Measurements from ENCODE around the gene THRAP3. TPM values are rescaled to one million over a fixed set of nuclear protein-coding genes. Genes with fewer than 3 reads are reported as not detected.
"Not testable (repeated sequence)": the region's sequence is repeated elsewhere in the genome, so short reads cannot be mapped to it uniquely, and the experiment has no call there.

Gene THRAP3
- total RNA-seq, 1 donor from 2014 or later = 34.8 TPM

DNA sequence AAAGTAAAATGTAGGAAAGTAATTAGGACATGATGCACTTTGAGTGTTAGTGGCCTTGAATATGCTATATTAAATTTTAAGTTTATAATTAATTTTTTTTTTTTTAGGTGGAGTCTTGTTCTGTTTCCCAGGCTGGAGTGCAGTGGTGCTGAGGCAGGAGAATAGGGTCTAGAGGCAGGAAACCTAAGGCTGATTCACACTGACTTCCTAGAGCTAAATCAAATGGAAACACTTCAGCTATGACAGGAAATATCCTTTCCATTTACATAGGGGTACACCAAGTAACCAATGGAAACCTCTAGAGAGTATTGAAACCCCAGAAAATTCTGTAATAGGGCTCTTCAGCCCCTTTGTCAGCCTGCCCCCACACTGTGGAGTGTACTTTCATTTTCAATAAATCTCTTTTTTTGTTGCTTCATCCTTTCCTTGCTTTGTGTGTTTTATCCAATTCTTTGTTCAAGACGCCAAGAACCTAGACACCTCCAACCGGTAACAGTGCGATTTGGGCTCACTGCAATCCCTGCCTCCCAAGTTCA lies 17.9 kb upstream of the THRAP3 start:
- no peak for ATAC-seq
- DNase-seq (ENCODE audit: low spot score) = no peak

DNA sequence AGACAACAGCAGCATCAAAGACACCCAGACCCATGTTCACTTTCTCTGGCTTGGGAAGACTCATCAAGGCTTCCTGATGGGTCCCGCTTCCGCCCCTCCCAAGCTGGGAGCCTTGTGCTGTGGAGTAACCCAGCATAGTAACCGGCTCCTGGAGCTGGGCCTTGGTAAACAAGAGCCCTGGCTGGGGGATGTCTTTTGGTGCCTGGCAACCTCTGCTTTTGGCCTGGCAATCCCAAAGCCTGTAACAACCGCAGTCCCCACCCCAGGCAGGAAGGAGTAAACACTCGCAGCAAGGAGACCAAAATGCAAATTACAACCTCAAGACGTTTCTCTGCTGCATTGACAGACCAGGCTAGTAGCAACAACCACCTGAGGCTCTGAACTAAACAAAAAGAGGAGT lies 16.9 kb upstream of the THRAP3 start:
- DNase-seq (ENCODE audit: low spot score) = peak; percentile 71
- ATAC-seq = peak; percentile 84

DNA sequence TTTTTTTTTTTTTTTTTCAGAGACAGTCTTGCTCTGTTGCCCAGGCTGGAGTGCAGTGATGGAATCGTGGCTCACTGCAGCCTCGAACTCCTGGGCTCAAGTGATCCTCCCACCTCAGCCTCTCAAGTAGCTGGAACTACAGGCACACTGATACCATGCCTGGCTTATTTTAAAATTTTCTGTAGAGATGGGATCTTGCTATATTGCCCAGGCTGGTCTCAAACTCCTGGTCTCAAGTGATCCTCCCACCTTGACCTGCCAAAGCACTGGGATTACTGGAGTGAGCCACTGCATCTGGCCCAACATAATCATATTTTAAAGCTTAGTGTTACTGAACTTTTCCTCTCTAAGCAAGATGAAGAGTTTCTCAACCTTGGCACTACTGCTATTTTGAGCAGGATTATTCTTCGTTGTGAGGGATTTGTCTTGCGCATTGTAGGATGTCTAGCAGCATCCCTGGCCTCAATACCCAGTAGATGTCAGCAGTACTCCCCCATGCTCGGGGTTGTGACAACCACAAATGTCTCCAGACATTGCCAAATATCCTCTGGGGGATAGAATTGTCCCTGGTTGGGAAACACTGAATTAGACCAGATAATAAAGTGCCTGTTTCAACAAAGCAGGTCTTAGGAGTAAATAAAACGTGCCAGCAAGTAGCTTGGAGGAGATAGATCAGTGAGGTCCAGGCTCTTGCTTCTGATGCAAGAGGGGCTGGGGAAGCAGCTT lies 15.1 kb upstream of the THRAP3 start:
- DNase-seq (ENCODE audit: low spot score) = no peak
- no peak for ATAC-seq

DNA sequence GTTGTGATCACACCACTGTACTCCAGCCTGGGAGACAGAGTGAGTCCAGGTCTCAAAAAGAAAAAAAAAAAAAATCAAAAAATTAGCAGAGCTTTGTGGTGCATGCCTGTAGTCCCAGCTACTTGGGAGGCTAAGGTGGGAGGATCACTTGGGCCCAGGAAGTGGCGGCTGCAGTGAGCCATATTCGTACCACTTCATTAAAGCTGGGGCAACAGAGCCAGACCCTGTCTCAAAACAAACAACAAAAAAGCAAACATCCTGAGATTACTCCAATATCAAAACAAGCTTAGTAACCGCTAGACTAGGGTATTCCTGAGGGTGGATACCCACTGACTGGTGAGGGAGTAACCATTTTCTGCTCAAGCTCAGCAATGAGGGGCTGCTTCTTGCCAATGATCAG lies 12.9 kb upstream of the THRAP3 start:
- ATAC-seq (no peak), DNase-seq (ENCODE audit: low spot score) (no peak)

DNA sequence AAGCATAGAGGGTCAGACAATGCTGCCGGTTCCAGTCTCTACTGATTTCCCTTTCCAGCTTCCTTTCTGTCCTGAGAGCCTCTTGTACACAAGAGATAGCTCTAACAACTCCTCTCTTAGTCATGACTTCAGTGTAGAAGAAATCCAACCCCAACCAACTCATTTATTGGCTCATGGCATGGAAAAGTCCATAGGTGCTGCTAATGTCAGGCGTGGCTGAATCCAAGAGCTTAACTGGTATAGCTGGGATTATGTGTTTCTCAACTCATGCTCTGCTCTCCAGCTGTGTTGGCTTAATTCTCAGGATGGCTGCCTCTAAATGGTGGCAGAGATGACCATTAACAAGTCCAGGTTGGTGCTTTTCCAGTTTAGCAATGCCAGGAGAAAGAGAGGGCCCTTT lies 12.4 kb upstream of the THRAP3 start:
- DNase-seq (ENCODE audit: low spot score) (no peak), ATAC-seq (no peak)

DNA sequence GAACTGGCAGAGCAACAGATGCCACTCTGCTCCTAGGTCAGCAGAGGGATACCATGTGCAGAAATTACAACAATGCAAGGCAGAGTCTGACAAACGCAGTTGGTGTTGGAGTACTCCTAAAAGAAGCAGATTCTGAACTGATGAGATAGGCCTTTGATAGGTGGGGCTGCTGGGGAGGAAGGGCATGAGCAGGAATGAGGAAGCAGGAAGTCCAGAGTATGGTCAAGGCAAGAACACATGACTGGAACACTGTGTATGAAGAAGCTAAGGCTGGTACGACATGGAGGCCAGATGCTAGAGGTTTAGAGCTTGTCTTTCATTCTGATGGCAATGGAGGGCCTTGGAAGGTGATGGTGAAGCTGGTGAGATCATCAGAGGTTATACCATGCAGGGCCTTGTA lies 11.5 kb upstream of the THRAP3 start:
- ATAC-seq (no peak), DNase-seq (ENCODE audit: low spot score) (no peak)

DNA sequence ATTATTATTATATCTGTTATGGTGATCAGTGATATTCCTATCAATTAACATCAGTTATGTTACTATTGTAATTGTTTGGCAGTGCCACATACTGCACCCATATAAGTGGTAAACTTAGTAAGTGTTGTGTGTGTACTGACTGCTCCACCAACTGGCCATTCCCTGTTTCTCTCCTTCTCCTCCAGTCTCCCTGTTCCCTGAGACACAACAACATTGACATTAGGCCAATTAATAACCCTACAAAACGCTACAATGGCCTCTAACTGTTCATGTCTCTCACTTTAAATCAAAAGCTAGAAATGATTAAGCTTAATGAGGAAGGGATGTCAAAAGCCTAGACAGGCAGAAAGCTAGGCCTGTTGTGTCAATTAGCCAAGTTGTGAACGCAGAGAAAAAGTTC lies 6.6 kb upstream of the THRAP3 start:
- ATAC-seq (peak; percentile 83), DNase-seq (ENCODE audit: low spot score) (no peak)

DNA sequence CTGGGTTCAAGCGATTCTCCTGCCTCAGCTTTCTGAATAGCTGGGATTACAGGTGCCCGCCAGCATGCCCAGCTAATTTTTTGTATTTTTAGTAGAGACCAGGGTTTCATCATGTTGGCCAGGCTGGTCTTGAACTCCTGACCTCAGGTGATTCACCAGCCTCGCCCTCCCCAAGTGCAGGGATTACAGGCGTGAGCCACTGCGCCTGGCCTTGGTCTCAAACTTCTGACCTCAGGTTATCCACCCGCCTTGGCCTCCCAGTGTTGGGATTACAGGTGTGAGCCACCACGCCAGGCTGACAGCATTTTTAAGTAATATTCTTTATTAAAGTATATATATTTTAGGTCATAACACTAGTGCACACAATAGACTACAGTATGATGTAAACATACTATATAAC lies 2.3 kb upstream of the THRAP3 start:
- DNase-seq (ENCODE audit: low spot score); ATAC-seq: not testable (repeated sequence)

DNA sequence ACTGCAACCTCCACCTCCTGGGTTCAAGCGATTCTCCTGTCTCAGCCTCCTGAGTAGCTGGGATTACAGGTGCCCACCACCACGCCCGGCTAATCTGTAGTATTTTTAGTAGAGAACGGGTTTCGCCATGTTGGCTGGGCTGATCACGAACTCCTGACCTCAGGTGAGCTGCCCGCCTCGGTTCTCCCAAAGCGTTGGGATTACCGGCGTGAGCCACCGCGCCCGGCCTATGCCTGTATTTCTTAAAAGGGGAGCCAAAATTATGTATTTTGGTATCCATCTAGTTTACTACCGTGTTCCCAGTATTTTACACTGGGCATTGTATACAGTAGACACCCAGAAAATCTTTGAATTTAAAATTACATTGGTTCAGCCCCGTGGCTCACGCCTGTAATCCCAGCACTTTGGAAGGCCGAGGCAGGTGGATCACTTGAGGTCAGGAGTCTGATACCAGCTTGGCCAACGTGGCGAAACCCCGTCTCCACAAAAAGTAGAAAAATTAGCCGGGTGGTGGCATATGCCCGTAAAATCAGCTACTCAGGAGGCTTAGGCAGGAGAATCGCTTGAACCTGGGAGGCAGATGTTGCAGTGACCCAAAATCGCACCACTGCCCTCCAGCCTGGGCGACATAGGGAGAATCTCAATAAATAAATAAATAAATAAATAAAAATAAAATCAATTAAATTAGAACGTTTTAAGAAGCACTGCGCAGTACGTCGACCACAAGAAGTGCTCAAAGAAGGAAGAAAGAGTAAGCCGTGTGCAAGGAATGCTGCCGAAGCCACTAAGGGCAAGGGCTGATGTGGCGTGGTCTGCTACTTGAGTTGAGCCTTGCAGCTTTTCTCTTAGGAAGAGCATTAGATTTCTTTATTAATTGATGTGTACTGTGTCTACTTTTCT lies 1.5 kb upstream of the THRAP3 start:
- ATAC-seq = no peak
- no peak for DNase-seq (ENCODE audit: low spot score)

DNA sequence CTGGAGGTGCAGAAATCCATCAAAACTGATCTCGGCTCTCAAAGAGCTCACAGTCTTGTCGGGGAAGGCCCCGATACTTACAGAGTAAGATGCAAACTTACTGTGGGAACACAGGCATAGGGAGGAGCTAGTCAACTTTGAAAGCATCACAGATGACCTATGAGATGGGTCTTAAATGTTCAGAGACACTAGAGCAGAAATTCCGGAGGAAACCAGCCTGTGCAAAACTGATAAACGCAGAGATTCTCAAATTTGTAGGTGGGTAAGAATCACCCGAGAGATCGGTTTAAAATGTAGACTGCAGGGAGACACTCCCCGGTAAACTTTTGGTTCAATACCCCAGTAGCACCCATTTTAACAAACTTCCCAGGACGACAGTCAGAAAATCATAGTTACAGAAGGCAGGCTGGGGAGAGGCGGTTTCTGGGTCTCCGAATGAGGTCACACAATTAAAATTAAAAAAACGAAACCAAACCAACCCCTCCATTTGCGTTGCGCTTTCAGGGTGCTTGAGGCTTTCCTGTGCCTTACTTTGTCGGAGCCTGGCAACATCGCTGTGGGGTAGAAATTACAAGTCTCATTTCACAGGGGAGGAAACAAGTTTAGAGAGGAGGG lies 755 bp upstream of the THRAP3 start:
- ATAC-seq (peak; percentile 24), DNase-seq (ENCODE audit: low spot score) (no peak)

DNA sequence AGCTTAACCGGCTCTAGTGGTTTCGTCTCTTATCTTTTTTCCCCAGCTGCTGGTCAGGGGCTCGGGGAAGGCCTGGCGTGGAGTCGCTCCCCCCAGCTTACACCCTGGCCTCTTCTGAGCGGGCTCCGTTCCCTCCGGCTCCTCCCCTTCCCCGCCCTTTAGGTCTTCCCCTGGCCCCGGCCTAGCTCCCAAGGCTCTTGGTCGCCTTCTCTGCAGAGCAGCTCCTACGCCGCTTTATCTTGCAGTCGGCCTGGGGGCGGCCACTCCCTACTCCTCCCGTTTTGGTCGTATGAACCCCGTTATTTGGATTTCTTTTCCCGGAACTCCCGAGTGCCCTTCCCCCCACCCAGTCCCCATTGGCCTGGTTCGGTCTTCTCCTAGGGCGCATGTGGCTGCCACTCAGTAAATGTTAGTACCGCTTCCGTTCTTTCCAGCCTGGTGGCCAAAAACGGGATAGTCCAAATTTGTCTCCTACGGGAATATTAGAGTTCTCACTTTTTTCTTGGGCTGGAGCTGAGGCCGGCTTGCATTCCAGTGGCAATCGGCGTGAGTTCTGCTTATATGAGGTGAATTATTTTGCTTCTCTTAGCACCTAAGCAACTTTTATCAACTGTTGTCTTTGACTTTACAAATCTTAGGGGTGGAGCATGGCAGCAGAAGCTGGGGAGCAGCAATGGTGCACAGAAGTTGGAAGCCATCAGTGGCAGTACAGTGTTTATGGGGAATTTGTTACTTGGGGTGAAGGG lies 467 bp downstream of the THRAP3 start:
- ATAC-seq = peak; percentile 76
- DNase-seq (ENCODE audit: low spot score) = no peak

DNA sequence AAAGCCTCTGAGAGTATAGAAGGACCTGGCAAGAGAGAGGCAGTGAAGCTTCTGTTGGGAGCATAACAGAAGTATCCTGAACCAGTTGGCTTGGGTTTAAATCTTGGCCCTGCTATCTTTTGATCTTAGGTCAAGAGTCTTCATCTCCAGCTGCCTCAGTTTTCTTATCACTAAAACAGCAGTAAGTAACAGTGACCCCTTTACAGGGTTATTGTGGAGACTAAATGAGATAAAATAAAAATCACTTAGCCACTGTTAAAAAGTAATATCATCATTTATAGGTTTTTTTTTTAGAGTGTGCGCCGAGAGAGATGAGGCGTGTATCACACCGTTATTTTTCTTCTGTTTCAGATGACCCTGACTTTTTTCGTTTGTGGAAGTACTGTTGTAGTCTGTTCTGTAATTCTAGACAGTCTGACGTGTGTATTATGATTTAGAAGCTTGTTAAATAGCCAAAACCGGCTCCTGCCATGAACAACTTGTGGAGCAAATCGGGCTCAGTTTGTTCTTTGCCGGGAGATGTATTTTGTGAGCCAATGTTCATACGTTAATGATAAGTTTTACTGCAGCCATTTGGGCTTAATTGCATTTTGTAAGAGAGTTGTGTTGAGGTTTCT lies 1.1 kb downstream of the THRAP3 start:
- no peak for ATAC-seq
- DNase-seq (ENCODE audit: low spot score) = no peak

DNA sequence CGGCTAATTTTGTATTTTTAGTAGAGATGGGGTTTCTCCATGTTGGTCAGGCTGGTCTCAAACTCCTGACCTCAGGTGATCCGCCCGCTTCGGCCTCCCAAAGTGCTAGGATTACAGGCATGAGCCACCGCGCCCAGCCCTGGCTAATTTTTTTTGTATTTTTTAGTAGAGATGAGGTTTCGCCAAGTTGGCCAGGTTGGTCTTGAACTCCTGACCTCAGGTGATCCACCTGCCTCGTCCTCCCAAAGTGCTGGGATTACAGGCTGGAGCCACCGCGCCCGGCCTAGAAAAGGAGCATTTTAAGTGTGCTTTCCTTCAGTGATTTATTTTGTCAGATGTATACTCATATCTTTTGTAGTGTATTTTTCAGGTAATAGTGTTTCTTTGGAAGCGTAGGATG lies 6.0 kb downstream of the THRAP3 start:
- DNase-seq (ENCODE audit: low spot score); ATAC-seq: not testable (repeated sequence)

DNA sequence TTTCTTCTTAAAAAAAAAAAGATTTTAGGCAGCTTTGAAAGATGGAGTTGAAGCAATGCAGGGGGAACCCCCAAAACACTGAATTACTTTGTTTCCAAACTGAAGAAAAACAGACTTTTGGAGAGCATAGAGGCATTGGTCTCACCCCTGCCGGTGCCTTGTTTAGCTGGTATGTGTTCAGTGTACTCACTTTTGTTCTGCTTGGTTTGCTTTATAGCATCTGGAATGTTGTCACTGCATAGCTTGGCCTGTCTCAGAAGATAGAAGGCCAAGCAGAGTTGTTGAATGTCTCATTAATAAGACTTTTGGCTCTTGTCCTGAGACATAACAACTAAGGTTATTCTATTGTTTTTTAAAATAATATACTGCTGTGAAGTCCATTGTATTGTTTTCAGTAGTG lies 6.9 kb downstream of the THRAP3 start:
- no peak for ATAC-seq
- DNase-seq (ENCODE audit: low spot score) = no peak

DNA sequence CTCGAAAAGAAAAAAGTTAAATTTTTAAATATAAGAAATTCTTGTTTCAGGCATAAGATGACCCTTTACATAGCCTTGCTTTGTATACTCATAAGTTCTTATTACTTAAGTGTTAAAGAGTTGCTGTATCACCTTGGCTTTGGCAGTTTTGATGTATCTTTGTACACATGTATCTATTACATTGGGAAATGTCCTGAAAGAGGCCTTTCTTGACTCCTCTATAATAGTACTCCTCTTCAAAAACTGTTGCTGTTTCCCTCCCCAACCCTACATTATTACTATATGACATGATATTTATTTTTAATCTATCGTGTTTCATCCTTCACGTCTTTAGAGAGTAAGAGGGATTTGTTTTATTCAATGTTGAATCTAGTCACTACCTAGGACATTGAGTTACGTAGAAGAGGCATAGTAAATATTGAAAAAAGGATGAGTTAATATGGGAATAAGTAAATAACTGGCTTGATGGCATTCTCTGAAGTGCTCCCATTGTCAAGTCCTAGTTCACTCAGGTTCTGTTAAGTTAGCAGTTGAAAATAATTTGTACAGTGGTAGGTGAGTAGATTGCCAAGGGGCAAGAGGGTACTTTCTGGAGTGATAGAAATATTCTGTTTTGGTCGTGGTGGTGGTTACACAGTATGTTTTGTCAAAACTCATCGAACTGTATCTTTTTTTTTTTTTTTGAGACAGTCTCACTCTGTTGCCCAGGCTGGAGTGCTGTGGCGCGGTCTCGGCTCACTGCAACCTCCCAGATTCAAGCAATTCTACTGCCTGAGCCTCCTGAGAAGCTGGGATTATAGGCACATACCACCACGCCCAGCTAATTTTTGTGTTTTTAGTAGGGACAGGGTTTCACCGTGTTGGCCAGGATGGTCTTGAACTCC lies 8.2 kb downstream of the THRAP3 start:
- peak; percentile 51 for ATAC-seq
- no peak for DNase-seq (ENCODE audit: low spot score)

DNA sequence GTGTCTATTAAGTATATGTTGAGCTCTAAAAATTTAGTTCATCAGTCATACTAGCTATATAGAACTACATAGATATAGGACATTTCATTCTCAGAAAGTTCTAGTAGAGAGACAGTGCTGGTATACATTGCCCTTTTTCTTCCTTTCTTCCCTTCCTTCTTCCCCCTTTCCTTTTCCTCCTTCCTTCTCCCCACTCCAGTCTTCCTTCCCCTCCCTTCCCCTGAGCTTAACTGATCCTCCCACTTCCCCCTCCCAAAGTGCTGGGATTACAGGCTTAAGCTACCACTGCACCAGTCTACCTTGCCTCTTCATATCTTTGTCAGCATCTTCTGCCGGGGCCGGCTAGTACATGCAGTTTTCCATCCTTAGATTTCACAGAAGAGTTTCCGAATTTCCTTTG lies 12.1 kb downstream of the THRAP3 start:
- DNase-seq (ENCODE audit: low spot score) (no peak), ATAC-seq (no peak)

DNA sequence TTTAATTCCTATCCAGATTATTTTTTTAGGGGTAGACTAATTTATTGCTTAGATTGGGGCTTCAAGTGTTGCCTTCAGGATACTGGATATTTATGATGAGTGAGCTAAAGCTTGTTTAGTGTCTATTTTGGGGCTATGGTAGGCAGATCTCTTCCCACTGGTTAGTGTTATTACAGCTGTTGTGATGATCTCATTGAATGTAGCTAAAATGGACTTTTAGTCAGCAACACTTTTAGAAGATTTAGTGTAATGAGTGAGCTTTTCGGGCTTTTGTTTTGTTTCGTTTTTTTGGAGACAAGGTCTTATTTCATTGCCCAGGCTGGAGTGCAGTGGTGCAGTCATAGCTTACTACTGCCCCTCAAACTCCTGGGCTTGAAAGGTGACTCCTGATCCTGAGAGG lies 14.2 kb downstream of the THRAP3 start:
- no peak for DNase-seq (ENCODE audit: low spot score)

DNA sequence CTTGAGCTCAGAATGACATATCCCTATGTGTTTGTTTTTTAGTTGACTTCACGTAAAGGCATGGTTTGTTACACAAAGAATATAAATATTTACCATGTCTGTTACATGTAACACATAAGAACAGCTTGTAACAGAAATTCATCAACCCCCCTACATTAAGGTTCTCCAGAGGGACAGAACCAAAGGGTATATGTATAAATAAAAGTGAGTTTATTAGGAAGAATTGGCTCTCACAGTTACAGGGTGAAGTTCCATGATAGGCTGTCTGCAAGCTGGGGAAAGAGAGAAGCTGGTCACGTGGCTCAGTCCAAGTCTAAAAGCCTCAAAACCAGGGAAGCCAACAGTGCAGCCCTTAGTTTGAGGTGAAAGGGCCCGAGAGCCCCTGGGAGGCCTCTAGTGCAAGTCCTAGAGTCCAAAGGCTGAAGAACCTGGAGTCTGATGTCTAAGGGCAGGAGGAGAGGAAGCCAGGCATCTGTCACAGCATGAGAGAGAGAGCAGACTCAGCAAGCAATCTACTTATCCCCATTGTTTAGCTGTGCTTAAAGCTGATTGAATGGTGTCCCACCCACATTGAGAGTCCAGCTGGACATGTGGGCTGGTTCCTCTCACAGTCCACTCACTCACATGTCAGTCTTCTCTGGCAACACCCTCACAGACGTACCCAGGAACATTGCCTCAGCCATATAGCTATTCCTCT lies 15.8 kb downstream of the THRAP3 start:
- DNase-seq (ENCODE audit: low spot score) = peak; percentile 75
- peak; percentile 84 for ATAC-seq

More for the DNA sequence above, 14.2 kb downstream of the THRAP3 start:
- ATAC-seq = no peak

DNA sequence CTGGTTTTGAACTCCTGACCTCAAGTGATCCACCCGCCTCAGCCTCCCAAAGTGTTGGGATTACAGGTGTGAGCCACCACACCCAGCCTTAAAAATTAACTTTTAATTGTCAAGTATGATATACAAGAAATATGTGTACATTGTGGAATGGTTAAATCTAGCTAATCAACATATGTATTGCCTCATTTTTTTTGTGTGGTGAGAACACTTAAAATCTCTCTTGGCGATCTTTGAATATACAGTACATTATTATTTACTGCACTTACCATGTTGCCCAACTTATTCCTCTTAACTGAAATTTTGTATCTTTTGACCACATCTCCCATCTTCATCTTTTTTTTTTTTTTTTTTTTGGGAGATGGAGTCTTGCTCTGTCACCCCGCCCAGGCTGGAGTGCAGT lies 23.3 kb downstream of the THRAP3 start:
- ATAC-seq = no peak
- DNase-seq (ENCODE audit: low spot score) = no peak

Data from left lobe of liver (tissue), 2 donors.